ENCODE data around the gene ECE2.

Gene ECE2

GRCh38 chr3:184314363-184314699 is 38.5 kb downstream of the ECE2 start, which contains the start of gene EIF4G1:
Gene EIF4G1, plus strand, starts transcription at chr3:184314606. Its CDS starts 1,191 bp downstream, at chr3:184315797.
- Histone ChIP-seq H3K4me2 (ENCODE audit: low read length) (peak within 1 kb of the TSS; percentile 93), H3K4me1 (ENCODE audit: insufficient read depth, low read length, severe bottlenecking) (peaks cover 26% of the 10 kb centered on the region), H3F3A (ENCODE audit: insufficient read depth, low read length) (0 out of 2 replicates have a peak, but pooled peaks cover 4% of the 10 kb centered on the region), H3K9me2 (ENCODE audit: low read depth, low read length) (no peaks in the 10 kb centered on the region), H3K36me3 (ENCODE audit: insufficient read depth, low read length) (peaks cover 48% of the 10 kb centered on the region), H2AFZ (ENCODE audit: low read length) (0 out of 2 replicates have a peak within 1 kb of the TSS, but pooled peaks have one; percentile 67), H4K20me1 (ENCODE audit: insufficient read depth, low read length) (no peaks in the 10 kb centered on the region), H3K79me2 (ENCODE audit: insufficient read depth, low read length) (peaks cover 46% of the 10 kb centered on the region), H3K27ac (ENCODE audit: low read depth, low read length, poor library complexity, severe bottlenecking) (peak within 1 kb of the TSS; percentile 53), H3K27me3 (ENCODE audit: insufficient read depth, low read length) (no peaks in the 10 kb centered on the region), H3K9me3 (ENCODE audit: low read length) (no peaks in the 10 kb centered on the region), H3K4me3 (ENCODE audit: low read depth, low read length, poor library complexity, severe bottlenecking) (peak within 1 kb of the TSS; percentile 84), H3K9ac (ENCODE audit: low read length) (peak within 1 kb of the TSS; percentile 95)
- TF ChIP-seq, protein P1, sequence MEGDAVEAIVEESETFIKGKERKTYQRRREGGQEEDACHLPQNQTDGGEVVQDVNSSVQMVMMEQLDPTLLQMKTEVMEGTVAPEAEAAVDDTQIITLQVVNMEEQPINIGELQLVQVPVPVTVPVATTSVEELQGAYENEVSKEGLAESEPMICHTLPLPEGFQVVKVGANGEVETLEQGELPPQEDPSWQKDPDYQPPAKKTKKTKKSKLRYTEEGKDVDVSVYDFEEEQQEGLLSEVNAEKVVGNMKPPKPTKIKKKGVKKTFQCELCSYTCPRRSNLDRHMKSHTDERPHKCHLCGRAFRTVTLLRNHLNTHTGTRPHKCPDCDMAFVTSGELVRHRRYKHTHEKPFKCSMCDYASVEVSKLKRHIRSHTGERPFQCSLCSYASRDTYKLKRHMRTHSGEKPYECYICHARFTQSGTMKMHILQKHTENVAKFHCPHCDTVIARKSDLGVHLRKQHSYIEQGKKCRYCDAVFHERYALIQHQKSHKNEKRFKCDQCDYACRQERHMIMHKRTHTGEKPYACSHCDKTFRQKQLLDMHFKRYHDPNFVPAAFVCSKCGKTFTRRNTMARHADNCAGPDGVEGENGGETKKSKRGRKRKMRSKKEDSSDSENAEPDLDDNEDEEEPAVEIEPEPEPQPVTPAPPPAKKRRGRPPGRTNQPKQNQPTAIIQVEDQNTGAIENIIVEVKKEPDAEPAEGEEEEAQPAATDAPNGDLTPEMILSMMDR (IDR thresholded peaks at IDR 0.05; ENCODE audit: low read length) = no peak
- no peak for TF ChIP-seq EZH2 (IDR thresholded peaks at IDR 0.05; ENCODE audit: borderline replicate concordance, low read length)

DNA sequence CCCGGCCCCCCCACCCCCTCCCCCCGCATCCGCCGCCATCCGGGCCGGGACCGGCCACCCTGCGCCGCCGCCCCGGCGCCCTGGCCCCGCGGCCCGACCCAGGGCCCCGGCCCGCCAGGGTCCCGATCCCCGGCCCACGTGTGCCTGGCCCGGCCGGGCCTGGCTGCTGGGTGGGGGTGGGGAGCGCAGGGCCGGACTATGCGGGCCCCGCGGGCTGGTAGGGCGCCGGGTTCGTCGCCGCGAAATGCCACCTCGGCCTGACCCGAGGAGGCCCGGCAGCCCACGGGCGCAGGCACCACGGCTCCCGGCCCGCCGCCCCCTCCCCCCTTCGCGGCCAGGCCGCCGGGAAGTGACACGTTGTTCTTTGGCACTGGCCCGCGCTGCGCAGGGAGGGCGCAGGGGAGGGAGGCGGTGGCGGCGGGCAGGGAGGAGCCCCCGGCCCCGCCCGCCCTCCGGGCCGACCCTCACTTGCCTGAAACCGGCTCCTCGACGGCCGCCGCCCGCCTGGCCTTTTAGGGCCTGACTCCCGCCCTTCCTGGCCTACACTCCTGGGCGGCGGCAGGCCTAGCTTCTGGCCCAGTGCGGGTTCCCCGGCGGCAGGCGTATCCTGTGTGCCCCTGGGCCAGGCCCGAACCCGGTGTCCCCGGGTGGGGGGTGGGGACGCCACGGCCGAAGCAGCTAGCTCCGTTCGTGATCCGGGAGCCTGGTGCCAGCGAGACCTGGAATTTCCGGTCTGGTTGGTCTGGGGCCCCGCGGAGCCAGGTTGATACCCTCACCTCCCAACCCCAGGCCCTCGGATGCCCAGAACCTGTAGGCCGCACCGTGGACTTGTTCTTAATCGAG is 39.1 kb downstream of the ECE2 start:
- Histone ChIP-seq H3K27me3 (ENCODE audit: insufficient read depth, low read length) (no peaks in the 10 kb centered on the region), H3K9me3 (ENCODE audit: low read length) (no peaks in the 10 kb centered on the region), H3K9me2 (ENCODE audit: low read depth, low read length) (no peaks in the 10 kb centered on the region), H2AFZ (ENCODE audit: low read length) (no peak overlapping the region), H3K27ac (ENCODE audit: low read depth, low read length, poor library complexity, severe bottlenecking) (peak overlapping the region; percentile 53), H3K4me2 (ENCODE audit: low read length) (peak overlapping the region; percentile 93), H3K9ac (ENCODE audit: low read length) (peak overlapping the region; percentile 95), H3K4me3 (ENCODE audit: low read depth, low read length, poor library complexity, severe bottlenecking) (peak overlapping the region; percentile 84), H4K20me1 (ENCODE audit: insufficient read depth, low read length) (no peaks in the 10 kb centered on the region), H3K4me1 (ENCODE audit: insufficient read depth, low read length, severe bottlenecking) (peaks cover 26% of the 10 kb centered on the region), H3K79me2 (ENCODE audit: insufficient read depth, low read length) (peaks cover 46% of the 10 kb centered on the region), H3F3A (ENCODE audit: insufficient read depth, low read length) (0 out of 2 replicates have a peak, but pooled peaks cover 4% of the 10 kb centered on the region), H3K36me3 (ENCODE audit: insufficient read depth, low read length) (peaks cover 51% of the 10 kb centered on the region)
- TF ChIP-seq, protein P1 (IDR thresholded peaks at IDR 0.05; ENCODE audit: low read length) = no peak
- TF ChIP-seq EZH2 (IDR thresholded peaks at IDR 0.05; ENCODE audit: borderline replicate concordance, low read length) = no peak

- no peaks in the 10 kb centered on the region for H4K20me1 ChIP-seq (ENCODE audit: insufficient read depth, low read length)
- H2AFZ ChIP-seq (ENCODE audit: low read length) = no peak overlapping the region
- H3K27me3 ChIP-seq (ENCODE audit: insufficient read depth, low read length) = no peaks in the 10 kb centered on the region
- peaks cover 53% of the 10 kb centered on the region for H3K36me3 ChIP-seq (ENCODE audit: insufficient read depth, low read length)
- 0 out of 2 replicates have a peak, but pooled peaks cover 4% of the 10 kb centered on the region for H3F3A ChIP-seq (ENCODE audit: insufficient read depth, low read length)
- peaks cover 26% of the 10 kb centered on the region for H3K4me1 ChIP-seq (ENCODE audit: insufficient read depth, low read length, severe bottlenecking)
- no peaks in the 10 kb centered on the region for H3K9me3 ChIP-seq (ENCODE audit: low read length)
- H3K9me2 ChIP-seq (ENCODE audit: low read depth, low read length) = no peaks in the 10 kb centered on the region
- H3K4me3 ChIP-seq (ENCODE audit: low read depth, low read length, poor library complexity, severe bottlenecking) = peak overlapping the region; percentile 84
- peaks cover 46% of the 10 kb centered on the region for H3K79me2 ChIP-seq (ENCODE audit: insufficient read depth, low read length)
- TF ChIP-seq, protein P1 (IDR thresholded peaks at IDR 0.05; ENCODE audit: low read length) = no peak
- no peak for TF ChIP-seq EZH2 (IDR thresholded peaks at IDR 0.05; ENCODE audit: borderline replicate concordance, low read length)
- peak overlapping the region; percentile 93 for H3K4me2 ChIP-seq (ENCODE audit: low read length)
- peak overlapping the region; percentile 95 for H3K9ac ChIP-seq (ENCODE audit: low read length)
- peak overlapping the region; percentile 53 for H3K27ac ChIP-seq (ENCODE audit: low read depth, low read length, poor library complexity, severe bottlenecking)
Observed at GRCh38 chr3:184315543-184315867, 39.7 kb downstream of the ECE2 start.

Measured in OCI-LY1 (cell line).